Measurements from ENCODE around the gene RHD. TPM values are rescaled to one million over a fixed set of nuclear protein-coding genes. Genes with fewer than 3 reads are reported as not detected.
"Not testable (repeated sequence)": the region's sequence is repeated elsewhere in the genome, so short reads cannot be mapped to it uniquely, and the experiment has no call there.

The RHD gene
- total RNA-seq, 2 experiments from 2014 or later, result not detected

DNA sequence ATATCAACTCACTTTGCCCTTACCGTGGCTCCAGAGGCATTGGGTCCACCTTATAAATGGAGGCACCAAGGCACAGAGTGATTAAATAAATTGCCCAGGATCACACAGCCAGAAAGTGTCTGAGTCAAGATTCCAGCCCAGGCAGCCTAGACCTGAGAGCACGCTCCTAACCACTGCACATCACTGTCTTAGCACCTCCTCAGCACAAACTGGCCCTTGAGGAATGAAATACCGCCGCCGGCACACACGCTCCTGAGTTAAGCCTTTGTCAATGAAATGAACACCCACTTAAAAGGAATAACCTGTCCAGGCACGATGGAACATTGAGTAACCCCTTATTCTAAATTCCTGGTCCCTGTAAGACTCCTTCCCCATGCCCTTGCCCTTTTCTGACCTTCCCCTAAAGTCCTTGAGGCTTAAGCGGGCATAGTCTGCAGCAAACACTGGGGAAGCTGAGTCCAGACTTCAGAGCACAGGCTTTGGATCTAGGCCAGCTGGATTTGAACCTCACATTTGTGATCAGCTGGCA lies 16.3 kb downstream of the RHD start:
- H3K36me3 ChIP-seq (ENCODE audit: insufficient read depth, low read length); H3K27ac ChIP-seq (ENCODE audit: low read depth, low read length, poor library complexity, severe bottlenecking); BruUV-seq (replicated peaks); CTCF ChIA-PET (ENCODE audit: unreplicated experiment); H3K9me2 ChIP-seq (ENCODE audit: insufficient read depth, low read length); H3K79me2 ChIP-seq (ENCODE audit: insufficient read depth, low read depth, low read length); intact Hi-C loops (cut with micrococcal nuclease; ENCODE audit: unreplicated experiment); DNase-seq (ENCODE audit: low spot score); H3K4me3 ChIP-seq (ENCODE audit: low read depth, low read length, poor library complexity, severe bottlenecking); H2AFZ ChIP-seq (ENCODE audit: low read length); POLR2A ChIA-PET; H4K20me1 ChIP-seq (ENCODE audit: insufficient read depth, low read length); H3K4me1 ChIP-seq (ENCODE audit: insufficient read depth, low read length, poor library complexity, severe bottlenecking); H3K9me3 ChIP-seq (ENCODE audit: low read length); H3K4me2 ChIP-seq (ENCODE audit: low read length): not testable (repeated sequence)

- H3K4me1 ChIP-seq (ENCODE audit: insufficient read depth, low read length, poor library complexity, severe bottlenecking); intact Hi-C loops (cut with micrococcal nuclease; ENCODE audit: unreplicated experiment); BruUV-seq (replicated peaks); H3K4me2 ChIP-seq (ENCODE audit: low read length); H3K79me2 ChIP-seq (ENCODE audit: insufficient read depth, low read depth, low read length); H2AFZ ChIP-seq (ENCODE audit: low read length); H3K9me2 ChIP-seq (ENCODE audit: insufficient read depth, low read length); POLR2A ChIA-PET; H3K36me3 ChIP-seq (ENCODE audit: insufficient read depth, low read length); DNase-seq (ENCODE audit: low spot score); H3K27ac ChIP-seq (ENCODE audit: low read depth, low read length, poor library complexity, severe bottlenecking); H3K4me3 ChIP-seq (ENCODE audit: low read depth, low read length, poor library complexity, severe bottlenecking); H3K9me3 ChIP-seq (ENCODE audit: low read length); CTCF ChIA-PET (ENCODE audit: unreplicated experiment); H4K20me1 ChIP-seq (ENCODE audit: insufficient read depth, low read length): not testable (repeated sequence)
- TF ChIP-seq CTCF (conservative IDR thresholded peaks at IDR 0.05; ENCODE audit: low read length), result 0 out of 2 replicates have a peak, but pooled peaks have one; percentile 22
Observed at GRCh38 chr1:25290043-25290442, 17.7 kb downstream of the RHD start.

GRCh38 chr1:25293426-25293825 lies 21.1 kb downstream of the RHD start:
- intact Hi-C loops (cut with micrococcal nuclease; ENCODE audit: unreplicated experiment); H3K4me2 ChIP-seq (ENCODE audit: low read length); H3K4me1 ChIP-seq (ENCODE audit: insufficient read depth, low read length, poor library complexity, severe bottlenecking); H3K4me3 ChIP-seq (ENCODE audit: low read depth, low read length, poor library complexity, severe bottlenecking); H3K9me2 ChIP-seq (ENCODE audit: insufficient read depth, low read length); POLR2A ChIA-PET; BruUV-seq (replicated peaks); H3K79me2 ChIP-seq (ENCODE audit: insufficient read depth, low read depth, low read length); H4K20me1 ChIP-seq (ENCODE audit: insufficient read depth, low read length); H3K36me3 ChIP-seq (ENCODE audit: insufficient read depth, low read length); H3K9me3 ChIP-seq (ENCODE audit: low read length); H3K27ac ChIP-seq (ENCODE audit: low read depth, low read length, poor library complexity, severe bottlenecking); CTCF ChIA-PET (ENCODE audit: unreplicated experiment); H2AFZ ChIP-seq (ENCODE audit: low read length); DNase-seq (ENCODE audit: low spot score): not testable (repeated sequence)

GRCh38 chr1:25294889-25295826 lies 22.8 kb downstream of the RHD start:
- H3K9me2 ChIP-seq (ENCODE audit: insufficient read depth, low read length); POLR2A ChIA-PET; H3K4me3 ChIP-seq (ENCODE audit: low read depth, low read length, poor library complexity, severe bottlenecking); H3K27ac ChIP-seq (ENCODE audit: low read depth, low read length, poor library complexity, severe bottlenecking); H3K4me1 ChIP-seq (ENCODE audit: insufficient read depth, low read length, poor library complexity, severe bottlenecking); H2AFZ ChIP-seq (ENCODE audit: low read length); BruUV-seq (replicated peaks); intact Hi-C loops (cut with micrococcal nuclease; ENCODE audit: unreplicated experiment); H3K9me3 ChIP-seq (ENCODE audit: low read length); DNase-seq (ENCODE audit: low spot score); H3K79me2 ChIP-seq (ENCODE audit: insufficient read depth, low read depth, low read length); H3K4me2 ChIP-seq (ENCODE audit: low read length); H3K36me3 ChIP-seq (ENCODE audit: insufficient read depth, low read length); CTCF ChIA-PET (ENCODE audit: unreplicated experiment); H4K20me1 ChIP-seq (ENCODE audit: insufficient read depth, low read length): not testable (repeated sequence)

GRCh38 chr1:25296501-25296900 lies 24.2 kb downstream of the RHD start:
- H3K4me1 ChIP-seq (ENCODE audit: insufficient read depth, low read length, poor library complexity, severe bottlenecking); BruUV-seq (replicated peaks); H2AFZ ChIP-seq (ENCODE audit: low read length); H3K36me3 ChIP-seq (ENCODE audit: insufficient read depth, low read length); H3K4me2 ChIP-seq (ENCODE audit: low read length); H3K27ac ChIP-seq (ENCODE audit: low read depth, low read length, poor library complexity, severe bottlenecking); H3K79me2 ChIP-seq (ENCODE audit: insufficient read depth, low read depth, low read length); intact Hi-C loops (cut with micrococcal nuclease; ENCODE audit: unreplicated experiment); H3K9me2 ChIP-seq (ENCODE audit: insufficient read depth, low read length); H3K4me3 ChIP-seq (ENCODE audit: low read depth, low read length, poor library complexity, severe bottlenecking); H3K9me3 ChIP-seq (ENCODE audit: low read length); POLR2A ChIA-PET; DNase-seq (ENCODE audit: low spot score); H4K20me1 ChIP-seq (ENCODE audit: insufficient read depth, low read length); CTCF ChIA-PET (ENCODE audit: unreplicated experiment): not testable (repeated sequence)

DNA sequence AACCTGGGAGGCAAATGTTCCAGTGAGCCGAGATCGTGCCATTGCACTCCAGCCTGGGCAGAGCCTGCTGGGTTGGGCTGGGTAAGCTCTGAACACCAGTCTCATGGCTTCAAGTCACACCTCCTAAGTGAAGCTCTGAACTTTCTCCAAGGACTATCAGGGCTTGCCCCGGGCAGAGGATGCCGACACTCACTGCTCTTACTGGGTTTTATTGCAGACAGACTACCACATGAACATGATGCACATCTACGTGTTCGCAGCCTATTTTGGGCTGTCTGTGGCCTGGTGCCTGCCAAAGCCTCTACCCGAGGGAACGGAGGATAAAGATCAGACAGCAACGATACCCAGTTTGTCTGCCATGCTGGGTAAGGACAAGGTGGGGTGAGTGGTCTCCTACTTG lies 28.4 kb downstream of the RHD start:
- H4K20me1 ChIP-seq (ENCODE audit: insufficient read depth, low read length); H2AFZ ChIP-seq (ENCODE audit: low read length); H3K36me3 ChIP-seq (ENCODE audit: insufficient read depth, low read length); H3K4me3 ChIP-seq (ENCODE audit: low read depth, low read length, poor library complexity, severe bottlenecking); BruUV-seq (replicated peaks); intact Hi-C loops (cut with micrococcal nuclease; ENCODE audit: unreplicated experiment); H3K4me2 ChIP-seq (ENCODE audit: low read length); H3K9me2 ChIP-seq (ENCODE audit: insufficient read depth, low read length); CTCF ChIA-PET (ENCODE audit: unreplicated experiment); DNase-seq (ENCODE audit: low spot score); H3K27ac ChIP-seq (ENCODE audit: low read depth, low read length, poor library complexity, severe bottlenecking); POLR2A ChIA-PET; H3K9me3 ChIP-seq (ENCODE audit: low read length); H3K4me1 ChIP-seq (ENCODE audit: insufficient read depth, low read length, poor library complexity, severe bottlenecking); H3K79me2 ChIP-seq (ENCODE audit: insufficient read depth, low read depth, low read length): not testable (repeated sequence)
